Upper lobe of right lung (tissue), 1 donor: ENCODE data around the gene CBL. TPM values are rescaled to one million over a fixed set of nuclear protein-coding genes. Genes with fewer than 3 reads are reported as not detected.
"Not testable (repeated sequence)": the region's sequence is repeated elsewhere in the genome, so short reads cannot be mapped to it uniquely, and the experiment has no call there.

Source experiments
- ATAC-seq: fragments of 200-7000 bp; cut with Tn5 transposase; one replicate; pipeline ENCODE4 v1.9.1; 2020; ENCODE audit warnings: mild to moderate bottlenecking, moderate library complexity
- DNase-seq: peaks from one replicate; pipeline ENCODE4 v3.0.0-alpha.2; 2020
- H3K27ac ChIP-seq: fragments of 200-600 bp; one replicate; pipeline ENCODE4 v1.8.0; 2022
- H3K27me3 ChIP-seq: fragments of 200-600 bp; one replicate; pipeline ENCODE4 v1.8.0; 2022; ENCODE audit warnings: mild to moderate bottlenecking
- H3K36me3 ChIP-seq: fragments of 200-600 bp; one replicate; pipeline ENCODE4 v1.8.0; 2022
- H3K4me1 ChIP-seq: fragments of 200-600 bp; one replicate; pipeline ENCODE4 v1.8.0; 2022
- H3K4me3 ChIP-seq: fragments of 200-600 bp; one replicate; pipeline ENCODE4 v1.8.0; 2022; ENCODE audit warnings: mild to moderate bottlenecking
- H3K9me3 ChIP-seq: fragments of 200-600 bp; one replicate; pipeline ENCODE4 v1.8.0; 2022
- intact Hi-C: fragments of 100-400 bp; cut with DNase I; formaldehyde crosslinking; loops from one replicate; pipeline ENCODE4 v1.11.0; 2022
- total RNA-seq: library from RNA; stranded (reverse); fragmentation: NEBNext Ultra II Directional; extraction: Animal tissue kit (Norgen Biotek cat#: 25700); gene quantifications from one replicate; pipeline ENCODE4 v1.2.1, GENCODE V29; 2021
- TF ChIP-seq, protein P1 (sequence below): fragments of 200-600 bp; IDR thresholded peaks from one replicate; pipeline ENCODE4 v1.8.0; 2022; ENCODE audit warnings: antibody characterized with exemption
- donor health status: DM: no; HTN: yes; CAD: no; lungs with severe emphysema.

Gene CBL
- total RNA-seq, 1 donor from 2014 or later: 30.0 TPM

- Histone ChIP-seq H3K27me3 (no peaks in the 10 kb centered on the region), H3K4me1 (no peaks in the 10 kb centered on the region), H3K36me3 (no peaks in the 10 kb centered on the region), H3K27ac (no peak overlapping the region), H3K9me3 (no peaks in the 10 kb centered on the region), H3K4me3 (no peak overlapping the region)
- TF ChIP-seq, protein P1, sequence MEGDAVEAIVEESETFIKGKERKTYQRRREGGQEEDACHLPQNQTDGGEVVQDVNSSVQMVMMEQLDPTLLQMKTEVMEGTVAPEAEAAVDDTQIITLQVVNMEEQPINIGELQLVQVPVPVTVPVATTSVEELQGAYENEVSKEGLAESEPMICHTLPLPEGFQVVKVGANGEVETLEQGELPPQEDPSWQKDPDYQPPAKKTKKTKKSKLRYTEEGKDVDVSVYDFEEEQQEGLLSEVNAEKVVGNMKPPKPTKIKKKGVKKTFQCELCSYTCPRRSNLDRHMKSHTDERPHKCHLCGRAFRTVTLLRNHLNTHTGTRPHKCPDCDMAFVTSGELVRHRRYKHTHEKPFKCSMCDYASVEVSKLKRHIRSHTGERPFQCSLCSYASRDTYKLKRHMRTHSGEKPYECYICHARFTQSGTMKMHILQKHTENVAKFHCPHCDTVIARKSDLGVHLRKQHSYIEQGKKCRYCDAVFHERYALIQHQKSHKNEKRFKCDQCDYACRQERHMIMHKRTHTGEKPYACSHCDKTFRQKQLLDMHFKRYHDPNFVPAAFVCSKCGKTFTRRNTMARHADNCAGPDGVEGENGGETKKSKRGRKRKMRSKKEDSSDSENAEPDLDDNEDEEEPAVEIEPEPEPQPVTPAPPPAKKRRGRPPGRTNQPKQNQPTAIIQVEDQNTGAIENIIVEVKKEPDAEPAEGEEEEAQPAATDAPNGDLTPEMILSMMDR: no peak
- intact Hi-C loops: no loop called here
- ATAC-seq (no peak), DNase-seq (no peak)
These were observed 18.1 kb upstream of the CBL start for GRCh38 chr11:119188067-119188466.

DNA sequence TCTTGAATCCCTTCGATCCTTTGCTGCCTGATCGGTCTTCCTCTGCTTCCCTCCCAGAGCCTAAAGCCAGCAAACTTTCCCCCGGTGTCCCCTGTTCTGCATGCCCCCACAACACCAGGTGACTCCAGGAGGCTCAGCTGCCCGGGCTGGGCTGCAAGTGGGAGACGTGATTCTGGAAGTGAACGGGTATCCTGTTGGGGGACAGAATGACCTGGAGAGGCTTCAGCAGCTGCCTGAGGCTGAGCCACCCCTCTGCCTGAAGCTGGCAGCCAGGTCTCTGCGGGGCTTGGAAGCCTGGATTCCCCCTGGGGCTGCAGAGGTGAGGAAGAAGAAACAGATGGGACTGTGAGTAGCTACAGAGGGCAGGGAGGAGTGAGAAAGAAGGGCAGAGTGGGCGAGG, 17.3 kb upstream of the CBL start:
- Histone ChIP-seq H3K36me3 (no peaks in the 10 kb centered on the region), H3K4me3 (no peak overlapping the region), H3K4me1 (no peaks in the 10 kb centered on the region), H3K27me3 (no peaks in the 10 kb centered on the region), H3K9me3 (no peaks in the 10 kb centered on the region), H3K27ac (no peak overlapping the region)
- TF ChIP-seq, protein P1: no peak
- DNase-seq (no peak), ATAC-seq (no peak)
- intact Hi-C loops: no loop called here

DNA sequence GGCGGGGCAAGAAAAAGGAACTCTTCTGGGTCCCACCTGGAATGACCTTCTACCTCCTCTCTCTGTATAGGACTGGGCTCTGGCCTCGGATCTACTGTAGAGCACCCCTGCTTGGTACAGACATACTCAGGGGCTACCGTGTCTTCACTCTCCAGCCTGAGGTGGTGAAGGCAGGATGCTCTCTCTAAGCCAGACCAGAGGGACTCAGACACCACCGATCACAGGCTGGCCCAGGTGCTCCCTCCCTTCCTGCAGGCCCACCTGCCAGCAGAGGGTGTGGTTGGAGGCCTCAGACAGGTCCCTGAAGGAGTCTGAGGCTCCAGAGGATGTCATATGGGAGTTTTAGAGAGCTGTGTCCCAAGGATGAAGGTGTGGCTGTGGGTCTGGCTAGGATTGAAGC, 16.7 kb upstream of the CBL start:
- Histone ChIP-seq H3K27me3 (no peaks in the 10 kb centered on the region), H3K36me3 (no peaks in the 10 kb centered on the region), H3K9me3 (no peaks in the 10 kb centered on the region), H3K27ac (no peak overlapping the region), H3K4me1 (no peaks in the 10 kb centered on the region), H3K4me3 (no peak overlapping the region)
- no peak for DNase-seq
- no peak for ATAC-seq
- TF ChIP-seq, protein P1: no peak
- intact Hi-C loops: no loop called here

DNA sequence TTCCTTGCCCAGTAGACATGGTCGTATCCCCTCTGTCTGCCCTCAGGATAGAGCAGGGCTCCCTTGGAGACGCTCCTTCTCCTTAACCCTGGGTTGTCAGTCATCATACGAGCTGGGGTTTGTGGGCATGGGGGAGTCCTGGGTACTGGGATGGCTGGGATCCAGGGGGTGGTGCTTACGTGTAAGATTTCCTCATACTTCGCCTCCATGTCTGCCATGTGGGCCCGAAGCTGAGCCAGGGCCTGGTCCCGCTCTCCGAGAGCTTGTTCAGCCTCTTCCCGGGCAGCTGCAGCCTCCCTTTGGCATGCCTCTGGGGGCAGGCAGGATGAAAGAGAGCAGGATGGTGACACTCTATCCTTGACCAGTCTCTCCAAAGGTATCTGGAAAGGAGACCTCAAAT, 15.6 kb upstream of the CBL start:
- intact Hi-C loops: no loop called here
- TF ChIP-seq, protein P1: no peak
- H3K36me3 ChIP-seq: no peaks in the 10 kb centered on the region
- no peaks in the 10 kb centered on the region for H3K9me3 ChIP-seq
- H3K4me3 ChIP-seq: no peak overlapping the region
- H3K4me1 ChIP-seq: no peaks in the 10 kb centered on the region
- ATAC-seq (no peak), DNase-seq (no peak)
- no peak overlapping the region for H3K27ac ChIP-seq
- H3K27me3 ChIP-seq: no peaks in the 10 kb centered on the region

GRCh38 chr11:119191265-119191664, 14.9 kb upstream of the CBL start:
- H3K27ac ChIP-seq, H3K4me1 ChIP-seq, DNase-seq, ATAC-seq, H3K36me3 ChIP-seq, H3K4me3 ChIP-seq, H3K9me3 ChIP-seq, H3K27me3 ChIP-seq, intact Hi-C loops: not testable (repeated sequence)

GRCh38 chr11:119192111-119192510, 14.0 kb upstream of the CBL start:
- intact Hi-C loops: no loop called here
- H3K27me3 ChIP-seq: no peaks in the 10 kb centered on the region

More at GRCh38 chr11:119192111-119192510, 14.0 kb upstream of the CBL start:
- ATAC-seq (no peak), DNase-seq (no peak)
- no peaks in the 10 kb centered on the region for H3K36me3 ChIP-seq
- H3K4me3 ChIP-seq: no peak overlapping the region
- TF ChIP-seq, protein P1: no peak
- no peaks in the 10 kb centered on the region for H3K4me1 ChIP-seq
- no peaks in the 10 kb centered on the region for H3K9me3 ChIP-seq
- no peak overlapping the region for H3K27ac ChIP-seq
